Neural progenitor cell (in vitro differentiated cells): Measurements from ENCODE around the gene GLT6D1. TPM values are rescaled to one million over a fixed set of nuclear protein-coding genes. Genes with fewer than 3 reads are reported as not detected.

Experiments used
- DNase-seq: peaks from one replicate; pipeline ENCODE4 v3.0.0-alpha.2; 2016; ENCODE audit warnings: low spot score
- H2AFZ ChIP-seq: fragments of 200-600 bp; sonication (generic); replicated peaks from 2 replicates; pipeline ENCODE4 v1.6.1; 2016; ENCODE audit warnings: antibody characterized with exemption
- H3F3A ChIP-seq: fragments of 200-600 bp; sonication (generic); 2 replicates; pipeline ENCODE4 v1.6.1; 2016; ENCODE audit warnings: antibody characterized with exemption, low read depth
- H3K27ac ChIP-seq: fragments of 200-600 bp; sonication (generic); 2 replicates; pipeline ENCODE4 v1.5.1; 2016; ENCODE audit warnings: mild to moderate bottlenecking
- H3K27me3 ChIP-seq: fragments of 200-600 bp; sonication (generic); 2 replicates; pipeline ENCODE4 v1.6.1; 2016; ENCODE audit warnings: mild to moderate bottlenecking, moderate library complexity
- H3K36me3 ChIP-seq: fragments of 200-600 bp; sonication (generic); 2 replicates; pipeline ENCODE4 v1.5.1; 2016
- H3K4me1 ChIP-seq: fragments of 200-600 bp; sonication (generic); 2 replicates; pipeline ENCODE4 v1.6.1; 2016; ENCODE audit warnings: mixed run types
- H3K4me2 ChIP-seq: fragments of 200-600 bp; sonication (generic); 2 replicates; pipeline ENCODE4 v1.6.1; 2016
- H3K4me3 ChIP-seq: fragments of 200-600 bp; sonication (generic); 2 replicates; pipeline ENCODE4 v1.5.1; 2016
- H3K79me2 ChIP-seq: fragments of 200-600 bp; sonication (generic); 2 replicates; pipeline ENCODE4 v1.6.1; 2016; ENCODE audit warnings: low read depth
- H3K9ac ChIP-seq: fragments of 200-600 bp; sonication (generic); 2 replicates; pipeline ENCODE4 v1.6.1; 2016
- H3K9me3 ChIP-seq: fragments of 200-600 bp; sonication (generic); 2 replicates; pipeline ENCODE4 v1.5.1; 2016; ENCODE audit warnings: low read depth
- H4K20me1 ChIP-seq: fragments of 200-600 bp; sonication (generic); 2 replicates; pipeline ENCODE4 v1.6.1; 2016; ENCODE audit warnings: low read depth
- H3K27ac Mint-ChIP-seq: 3 replicates; pipeline ENCODE4 v1.8.0; 2021; ENCODE audit warnings: mixed read lengths
- H3K27me3 Mint-ChIP-seq: 2 replicates; pipeline ENCODE4 v1.8.0; 2022; ENCODE audit warnings: low read depth, mild to moderate bottlenecking, inconsistent platforms, moderate library complexity, mixed read lengths; ENCODE audit not compliant: insufficient read depth
- H3K36me3 Mint-ChIP-seq: 3 replicates; pipeline ENCODE4 v1.8.0; 2021; ENCODE audit warnings: mixed read lengths
- H3K4me1 Mint-ChIP-seq: 3 replicates; pipeline ENCODE4 v1.8.0; 2021; ENCODE audit warnings: mixed read lengths
- H3K4me3 Mint-ChIP-seq: 3 replicates; pipeline ENCODE4 v1.8.0; 2021; ENCODE audit warnings: mild to moderate bottlenecking, moderate library complexity, mixed read lengths
- H3K9me3 Mint-ChIP-seq: 3 replicates; pipeline ENCODE4 v1.8.0; 2020; ENCODE audit warnings: mixed read lengths
- EZH2 ChIP-seq: fragments of 200-600 bp; sonication (generic); IDR thresholded peaks from 2 replicates; pipeline ENCODE4 v1.6.1; 2017; ENCODE audit warnings: antibody characterized with exemption, mild to moderate bottlenecking, moderate library complexity
- EZH2phosphoT487 ChIP-seq: fragments of 200-600 bp; sonication (generic); IDR thresholded peaks from 2 replicates; pipeline ENCODE4 v1.6.1; 2017; ENCODE audit warnings: antibody characterized with exemption
- total RNA-seq: library from RNA; depleted of rRNA; stranded (reverse); fragments of >200 nt; gene quantifications from 2 replicates; pipeline ENCODE4 v1.2.3, GENCODE V29; 2015; ENCODE audit warnings: low replicate concordance
- TF ChIP-seq, protein P1 (sequence below): fragments of 200-600 bp; sonication (generic); IDR thresholded peaks from 2 replicates; pipeline ENCODE4 v1.5.1; 2017; ENCODE audit warnings: antibody characterized with exemption, mild to moderate bottlenecking

Gene GLT6D1
- total RNA-seq, 1 donor from 2014 or later, result 0.80 TPM

DNA sequence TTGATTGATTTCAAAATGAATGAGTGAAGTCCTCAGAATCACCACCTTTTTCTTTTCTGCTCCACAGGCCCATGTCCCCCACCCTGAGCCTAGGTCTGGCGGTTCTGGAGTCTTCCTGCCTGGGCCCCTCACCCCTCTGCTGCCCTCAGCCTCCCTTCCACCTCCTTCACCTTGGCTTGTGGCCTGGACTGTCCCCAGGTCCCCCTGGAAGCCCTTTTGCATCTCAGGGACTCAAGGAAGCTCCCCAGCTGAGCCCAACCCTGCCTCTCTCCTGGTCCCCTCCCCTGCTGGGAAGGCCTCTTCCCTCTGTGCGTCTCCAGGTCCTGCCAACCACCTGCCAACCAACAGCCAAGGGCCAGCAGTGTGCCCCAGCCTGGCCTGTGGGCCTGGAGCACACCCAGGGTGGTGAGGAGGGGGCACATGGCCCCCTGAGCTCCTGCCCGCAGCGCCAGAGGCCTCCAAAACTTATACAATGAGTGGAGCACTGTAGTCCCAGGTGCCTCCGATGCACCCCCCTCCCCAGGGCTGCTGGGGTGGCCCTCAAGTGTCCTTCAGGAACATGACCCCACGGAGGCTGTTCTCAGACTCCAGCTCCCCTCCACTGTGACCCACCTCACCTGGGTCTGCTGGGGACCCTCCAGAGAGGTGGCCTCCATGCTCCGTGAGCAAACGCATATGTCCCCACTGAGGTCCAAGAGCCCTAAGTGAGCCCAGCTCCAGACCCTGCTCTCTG lies 20.3 kb downstream of the GLT6D1 start:
- DNase-seq, result no peak

DNA sequence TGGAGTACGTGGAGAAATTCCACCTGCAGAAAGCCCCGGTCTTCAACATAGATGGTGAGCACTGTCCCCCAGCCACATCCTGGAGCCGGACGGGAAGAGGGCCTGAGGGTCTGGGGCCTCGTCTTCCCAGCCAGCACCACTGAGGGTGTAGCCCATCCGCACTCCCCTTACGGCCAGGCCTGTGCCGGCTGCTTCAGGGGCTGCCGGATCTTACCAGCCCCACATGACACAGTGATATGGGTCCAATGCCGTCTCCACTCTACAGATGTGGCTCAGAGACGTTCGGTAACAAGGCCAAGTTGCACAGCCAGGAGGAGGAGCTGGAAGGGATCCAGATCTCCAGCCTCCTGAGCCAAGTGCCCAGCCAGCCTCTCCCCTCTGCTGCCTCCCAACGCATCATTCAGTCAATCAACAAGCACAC lies 21.3 kb downstream of the GLT6D1 start:
- Histone ChIP-seq H3K4me1 (no peaks in the 10 kb centered on the region), H3K4me2 (no peak overlapping the region), H3K27ac (no peak overlapping the region), H3K27me3 (no peaks in the 10 kb centered on the region), H4K20me1 (no peaks in the 10 kb centered on the region), H3K4me3 (no peak overlapping the region), H3K79me2 (no peaks in the 10 kb centered on the region), H3K36me3 (no peaks in the 10 kb centered on the region), H3K9me3 (no peaks in the 10 kb centered on the region), H3K9ac (no peak overlapping the region), H2AFZ (no peak overlapping the region), H3F3A (no peaks in the 10 kb centered on the region)
- Mint-ChIP-seq H3K9me3 (no peaks in the 10 kb centered on the region), H3K36me3 (no peaks in the 10 kb centered on the region), H3K27ac (no peak overlapping the region), H3K4me3 (no peak overlapping the region), H3K27me3 (no peaks in the 10 kb centered on the region), H3K4me1 (no peaks in the 10 kb centered on the region)
- TF ChIP-seq, protein P1, sequence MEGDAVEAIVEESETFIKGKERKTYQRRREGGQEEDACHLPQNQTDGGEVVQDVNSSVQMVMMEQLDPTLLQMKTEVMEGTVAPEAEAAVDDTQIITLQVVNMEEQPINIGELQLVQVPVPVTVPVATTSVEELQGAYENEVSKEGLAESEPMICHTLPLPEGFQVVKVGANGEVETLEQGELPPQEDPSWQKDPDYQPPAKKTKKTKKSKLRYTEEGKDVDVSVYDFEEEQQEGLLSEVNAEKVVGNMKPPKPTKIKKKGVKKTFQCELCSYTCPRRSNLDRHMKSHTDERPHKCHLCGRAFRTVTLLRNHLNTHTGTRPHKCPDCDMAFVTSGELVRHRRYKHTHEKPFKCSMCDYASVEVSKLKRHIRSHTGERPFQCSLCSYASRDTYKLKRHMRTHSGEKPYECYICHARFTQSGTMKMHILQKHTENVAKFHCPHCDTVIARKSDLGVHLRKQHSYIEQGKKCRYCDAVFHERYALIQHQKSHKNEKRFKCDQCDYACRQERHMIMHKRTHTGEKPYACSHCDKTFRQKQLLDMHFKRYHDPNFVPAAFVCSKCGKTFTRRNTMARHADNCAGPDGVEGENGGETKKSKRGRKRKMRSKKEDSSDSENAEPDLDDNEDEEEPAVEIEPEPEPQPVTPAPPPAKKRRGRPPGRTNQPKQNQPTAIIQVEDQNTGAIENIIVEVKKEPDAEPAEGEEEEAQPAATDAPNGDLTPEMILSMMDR, result no peak
- TF ChIP-seq EZH2, result no peak
- no peak for TF ChIP-seq EZH2phosphoT487
- DNase-seq, result no peak

More for the DNA sequence above, 20.3 kb downstream of the GLT6D1 start:
- no peaks in the 10 kb centered on the region for H3K27me3 ChIP-seq
- H3K36me3 Mint-ChIP-seq, result no peaks in the 10 kb centered on the region
- H3K4me1 Mint-ChIP-seq, result no peaks in the 10 kb centered on the region
- no peaks in the 10 kb centered on the region for H3K9me3 Mint-ChIP-seq
- H4K20me1 ChIP-seq, result no peaks in the 10 kb centered on the region
- H3K27ac Mint-ChIP-seq, result no peak overlapping the region
- no peak overlapping the region for H3K9ac ChIP-seq
- no peaks in the 10 kb centered on the region for H3K27me3 Mint-ChIP-seq
- no peak for TF ChIP-seq EZH2
- TF ChIP-seq, protein P1, result no peak
- no peak for TF ChIP-seq EZH2phosphoT487
- no peak overlapping the region for H3K4me3 ChIP-seq
- H3K36me3 ChIP-seq, result no peaks in the 10 kb centered on the region
- no peaks in the 10 kb centered on the region for H3K9me3 ChIP-seq
- no peak overlapping the region for H3K27ac ChIP-seq
- H2AFZ ChIP-seq, result no peak overlapping the region
- no peak overlapping the region for H3K4me3 Mint-ChIP-seq
- no peaks in the 10 kb centered on the region for H3K4me1 ChIP-seq
- no peak overlapping the region for H3K4me2 ChIP-seq
- no peaks in the 10 kb centered on the region for H3K79me2 ChIP-seq
- no peaks in the 10 kb centered on the region for H3F3A ChIP-seq

DNA sequence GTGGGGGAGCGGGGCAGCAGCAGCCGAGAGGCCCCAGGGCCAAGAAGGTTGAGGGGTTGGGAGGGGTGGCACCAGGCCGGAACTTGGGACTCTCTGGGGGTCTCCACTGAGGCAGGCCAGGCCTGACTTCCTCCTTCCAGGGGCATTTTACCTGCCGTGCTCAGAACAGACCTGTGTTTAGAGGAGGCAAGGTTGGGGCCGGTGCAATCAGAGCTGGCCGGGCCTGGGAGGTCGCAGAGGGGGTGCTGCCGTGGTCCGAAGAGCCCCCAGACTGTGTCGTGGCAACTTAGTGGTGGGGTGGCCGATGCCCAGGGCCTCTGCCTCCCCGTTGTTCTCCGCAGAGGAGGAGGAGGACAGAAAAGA lies 21.8 kb downstream of the GLT6D1 start:
- Mint-ChIP-seq H3K9me3 (no peaks in the 10 kb centered on the region), H3K4me3 (no peak overlapping the region), H3K36me3 (no peaks in the 10 kb centered on the region), H3K27me3 (no peaks in the 10 kb centered on the region), H3K4me1 (no peaks in the 10 kb centered on the region), H3K27ac (no peak overlapping the region)
- Histone ChIP-seq H3K4me2 (no peak overlapping the region), H3K27me3 (no peaks in the 10 kb centered on the region), H2AFZ (no peak overlapping the region), H3K36me3 (no peaks in the 10 kb centered on the region), H3K4me1 (no peaks in the 10 kb centered on the region), H3F3A (no peaks in the 10 kb centered on the region), H3K4me3 (no peak overlapping the region), H3K9ac (no peak overlapping the region), H3K79me2 (no peaks in the 10 kb centered on the region), H3K27ac (no peak overlapping the region), H3K9me3 (no peaks in the 10 kb centered on the region), H4K20me1 (no peaks in the 10 kb centered on the region)
- no peak for DNase-seq
- TF ChIP-seq, protein P1, result no peak
- TF ChIP-seq EZH2phosphoT487 (no peak), EZH2 (no peak)
